GM12874 (cell line): ENCODE data around the gene MYO5C.

ENCODE experiments used
- TF ChIP-seq, protein P1 (sequence below): IDR thresholded peaks from 2 replicates; pipeline ENCODE4 v1.5.1; 2011; ENCODE audit warnings: low read depth, mild to moderate bottlenecking, control low read depth, low read length, moderate library complexity; ENCODE audit not compliant: insufficient read depth

MYO5C gene

GRCh38 chr15:52146776-52147175 lies 148.8 kb downstream of the MYO5C start:
- TF ChIP-seq, protein P1, sequence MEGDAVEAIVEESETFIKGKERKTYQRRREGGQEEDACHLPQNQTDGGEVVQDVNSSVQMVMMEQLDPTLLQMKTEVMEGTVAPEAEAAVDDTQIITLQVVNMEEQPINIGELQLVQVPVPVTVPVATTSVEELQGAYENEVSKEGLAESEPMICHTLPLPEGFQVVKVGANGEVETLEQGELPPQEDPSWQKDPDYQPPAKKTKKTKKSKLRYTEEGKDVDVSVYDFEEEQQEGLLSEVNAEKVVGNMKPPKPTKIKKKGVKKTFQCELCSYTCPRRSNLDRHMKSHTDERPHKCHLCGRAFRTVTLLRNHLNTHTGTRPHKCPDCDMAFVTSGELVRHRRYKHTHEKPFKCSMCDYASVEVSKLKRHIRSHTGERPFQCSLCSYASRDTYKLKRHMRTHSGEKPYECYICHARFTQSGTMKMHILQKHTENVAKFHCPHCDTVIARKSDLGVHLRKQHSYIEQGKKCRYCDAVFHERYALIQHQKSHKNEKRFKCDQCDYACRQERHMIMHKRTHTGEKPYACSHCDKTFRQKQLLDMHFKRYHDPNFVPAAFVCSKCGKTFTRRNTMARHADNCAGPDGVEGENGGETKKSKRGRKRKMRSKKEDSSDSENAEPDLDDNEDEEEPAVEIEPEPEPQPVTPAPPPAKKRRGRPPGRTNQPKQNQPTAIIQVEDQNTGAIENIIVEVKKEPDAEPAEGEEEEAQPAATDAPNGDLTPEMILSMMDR, result no peak

DNA sequence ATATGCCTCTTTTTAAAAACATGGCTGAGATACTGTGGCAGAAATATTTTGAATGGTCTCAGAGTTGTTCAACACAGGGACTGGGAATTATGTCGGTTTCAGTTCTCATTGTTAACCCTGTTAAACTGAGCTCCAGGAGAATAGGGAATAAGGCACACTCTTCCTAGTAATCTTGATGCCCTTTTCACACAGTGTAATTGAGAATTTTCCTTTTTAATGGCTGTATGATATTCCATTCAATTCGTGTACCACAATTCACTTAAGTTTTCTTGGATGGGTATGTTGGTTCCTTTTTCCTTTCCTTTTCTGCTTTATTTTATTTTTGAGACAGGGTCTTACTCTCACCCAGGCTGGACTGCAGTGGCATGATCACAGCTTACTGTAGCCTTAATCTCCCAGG lies 149.3 kb downstream of the MYO5C start:
- TF ChIP-seq, protein P1, result no peak

GRCh38 chr15:52144656-52145178 lies 150.9 kb downstream of the MYO5C start:
- TF ChIP-seq, protein P1, result no peak

DNA sequence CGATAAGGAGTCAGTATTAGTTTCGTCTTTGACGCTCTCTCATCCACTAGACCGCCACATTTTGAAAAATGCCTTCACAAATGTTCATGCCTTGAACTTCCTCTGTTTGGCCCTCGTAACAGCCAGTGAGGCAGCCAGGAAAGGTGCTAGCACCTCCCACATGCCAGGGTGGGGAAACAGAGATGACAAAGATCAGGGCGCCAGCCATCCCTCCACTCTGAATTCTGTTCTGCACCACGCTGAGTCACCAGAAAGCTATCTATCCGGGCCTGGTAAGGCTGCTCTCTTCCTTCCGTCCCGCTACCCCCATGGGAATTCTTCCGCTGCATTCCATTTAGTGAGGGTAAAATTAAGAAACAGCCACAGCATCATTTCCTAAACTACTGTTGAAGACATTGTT lies 151.7 kb downstream of the MYO5C start:
- TF ChIP-seq, protein P1, result no peak
